GM19468 (cell line): ENCODE measurements around the gene LRSAM1.

Source experiments
- ATAC-seq: cut with Tn5 transposase; IDR thresholded peaks from one replicate; pipeline ENCODE4 v1.9.1; 2021; ENCODE audit warnings: mild to moderate bottlenecking, moderate library complexity, moderate number of reproducible peaks; ENCODE audit not compliant: unreplicated experiment; ENCODE audit errors: extremely low read depth

LRSAM1 gene

DNA sequence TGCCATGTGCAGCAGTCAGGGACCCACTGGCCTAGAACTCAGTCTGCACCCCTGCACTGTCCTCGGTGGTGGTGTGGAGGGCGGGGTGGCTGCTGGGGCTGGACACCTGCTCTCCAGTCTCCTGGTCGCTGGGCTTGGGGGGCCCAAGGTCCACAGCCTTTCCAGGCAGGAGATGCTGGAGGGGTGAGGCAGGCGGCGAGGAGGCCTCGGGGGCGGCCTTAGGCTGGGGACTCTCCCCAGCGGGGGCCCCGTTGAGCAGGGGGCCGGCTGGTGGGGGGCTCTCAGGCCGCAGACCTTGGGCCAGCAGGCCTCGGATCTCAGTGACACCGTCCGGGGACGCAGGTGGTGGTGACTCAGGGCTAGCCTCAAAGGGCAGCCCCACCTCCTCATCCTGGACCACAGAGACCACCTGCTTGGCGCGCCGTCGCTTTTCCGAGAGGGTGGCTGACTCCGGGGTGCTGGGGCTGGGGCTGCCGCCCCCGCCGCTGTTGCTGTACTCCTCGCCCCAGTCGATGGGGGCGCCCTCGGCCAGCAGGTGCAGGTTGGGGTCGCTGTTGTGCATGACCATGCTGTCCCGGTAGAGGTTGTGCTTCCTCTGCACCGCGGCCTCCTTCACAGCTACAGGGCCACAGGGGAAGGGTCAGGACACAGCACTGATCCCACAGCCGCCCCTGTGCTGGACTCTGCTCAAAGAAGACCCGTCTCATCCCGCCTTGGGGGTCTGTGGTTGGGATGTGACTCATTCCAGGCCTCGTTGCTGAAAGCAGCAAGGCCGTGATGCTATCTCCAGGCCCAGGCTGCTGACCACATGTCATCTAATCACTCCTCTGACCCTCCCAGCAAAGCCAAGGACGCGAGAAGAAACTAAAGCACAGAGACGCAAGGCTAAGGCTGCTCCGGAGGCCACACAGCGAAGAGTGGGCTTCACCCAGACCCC lies 55.8 kb downstream of the LRSAM1 start:
- no peak for ATAC-seq

DNA sequence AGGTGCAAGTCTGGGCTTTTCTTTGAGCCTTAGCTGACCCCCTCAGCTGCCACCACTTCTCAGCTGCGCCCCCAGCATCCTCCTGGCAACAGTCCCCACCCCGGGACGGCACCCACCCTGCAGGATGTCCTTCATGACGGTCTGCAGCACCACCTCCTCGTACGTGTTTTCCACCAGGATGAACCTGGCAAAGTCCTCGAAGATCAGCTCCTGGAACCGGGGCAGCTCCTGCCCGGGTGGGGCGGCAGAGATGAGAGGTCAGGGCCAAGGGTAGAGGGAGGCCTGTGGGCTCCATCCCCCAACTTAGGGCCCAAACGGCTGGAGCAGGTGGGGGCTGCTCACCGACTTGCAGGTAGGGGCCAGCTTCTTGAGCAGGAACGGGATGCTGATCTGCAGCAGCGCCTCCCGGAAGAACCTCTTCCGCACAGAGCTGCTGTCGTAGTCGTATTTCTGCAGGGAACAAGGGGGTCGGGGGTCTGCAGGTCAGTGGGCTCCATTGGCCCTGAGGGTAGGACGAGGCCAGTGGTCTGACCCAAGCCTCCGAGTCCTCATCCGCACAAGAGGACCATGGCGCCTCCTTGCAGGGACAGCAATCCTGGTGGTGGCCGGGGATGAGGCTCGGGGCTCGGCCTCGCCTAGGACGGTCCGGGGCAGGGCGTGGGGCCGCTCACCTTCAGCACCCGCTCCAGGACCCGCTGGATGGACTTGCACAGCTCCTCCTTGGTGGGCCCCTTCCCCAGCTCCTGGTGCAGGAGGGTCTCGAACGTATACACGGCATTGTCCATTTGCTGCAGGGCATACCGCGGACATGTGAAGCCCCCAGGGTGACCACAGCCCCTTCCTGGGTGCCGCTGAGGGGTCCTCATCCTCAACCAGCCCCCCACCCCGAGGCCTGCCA lies 56.7 kb downstream of the LRSAM1 start:
- ATAC-seq = no peak

DNA sequence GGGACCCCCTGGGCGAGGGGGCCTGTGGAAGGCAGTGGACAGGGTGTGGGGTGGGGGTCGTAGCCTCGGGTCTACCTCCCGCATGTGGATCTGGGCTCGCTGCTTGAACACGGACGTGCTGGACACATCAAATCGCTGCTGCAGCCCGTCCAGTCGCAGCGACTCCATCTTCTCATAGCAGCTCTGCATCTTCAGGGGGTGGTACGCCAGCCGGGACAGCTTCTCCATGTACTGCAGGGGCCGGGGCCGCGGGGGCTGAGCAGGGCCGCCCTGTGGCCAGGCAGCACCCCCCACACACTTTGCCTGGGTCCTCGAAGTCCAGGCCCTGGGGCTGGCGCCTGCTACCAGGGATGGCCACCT lies 57.6 kb downstream of the LRSAM1 start:
- no peak for ATAC-seq

DNA sequence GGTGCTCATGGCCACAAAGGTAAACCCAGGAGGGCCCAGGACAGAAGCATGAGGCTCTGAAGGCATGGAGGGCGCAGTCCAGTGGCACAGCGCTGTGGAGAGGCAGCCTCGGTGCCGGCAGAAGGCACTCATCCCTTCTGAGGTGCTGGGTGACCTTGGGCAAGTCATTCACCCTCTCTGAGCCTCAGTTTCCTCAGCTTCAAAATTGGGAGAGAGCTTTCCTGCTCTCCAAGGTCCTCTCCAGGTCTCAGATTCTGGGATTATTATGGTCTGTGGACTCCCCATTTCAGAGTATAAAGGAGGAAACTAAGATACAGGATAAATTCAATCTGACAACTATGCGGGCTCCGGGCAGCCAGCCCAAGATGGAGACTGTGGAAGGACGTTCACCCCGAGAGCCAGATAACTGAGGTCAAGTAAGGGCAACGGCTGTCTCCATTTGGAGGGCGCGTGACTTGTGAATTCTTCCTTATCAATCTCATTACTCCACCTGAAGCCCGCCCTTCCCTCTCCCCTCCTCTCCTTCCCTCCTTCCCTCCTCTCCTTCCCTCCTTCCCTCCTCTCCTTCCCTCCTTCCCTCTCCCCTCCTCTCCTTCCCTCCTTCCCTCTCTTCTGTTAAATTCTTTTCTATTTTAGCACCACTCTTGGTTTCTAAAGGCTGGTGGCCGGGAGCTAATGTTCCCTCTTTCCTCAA lies 58.1 kb downstream of the LRSAM1 start:
- no peak for ATAC-seq

DNA sequence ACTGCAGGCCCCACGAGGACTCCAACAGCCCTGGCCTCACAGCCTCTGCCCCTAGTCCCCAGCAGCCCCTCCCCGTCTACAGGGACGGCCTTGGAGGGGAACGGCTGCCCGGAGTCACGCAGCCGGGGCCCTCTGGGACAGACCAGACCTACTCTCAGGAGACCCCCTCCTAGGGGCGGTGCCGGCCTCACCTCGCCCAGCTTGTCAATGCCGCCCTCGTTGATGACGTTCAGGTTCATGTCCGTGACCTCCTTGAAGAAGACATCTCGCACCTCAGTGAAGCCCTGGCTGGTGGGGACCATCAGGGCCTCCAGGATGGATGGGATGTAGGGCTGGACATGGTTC lies 58.6 kb downstream of the LRSAM1 start:
- ATAC-seq = no peak

DNA sequence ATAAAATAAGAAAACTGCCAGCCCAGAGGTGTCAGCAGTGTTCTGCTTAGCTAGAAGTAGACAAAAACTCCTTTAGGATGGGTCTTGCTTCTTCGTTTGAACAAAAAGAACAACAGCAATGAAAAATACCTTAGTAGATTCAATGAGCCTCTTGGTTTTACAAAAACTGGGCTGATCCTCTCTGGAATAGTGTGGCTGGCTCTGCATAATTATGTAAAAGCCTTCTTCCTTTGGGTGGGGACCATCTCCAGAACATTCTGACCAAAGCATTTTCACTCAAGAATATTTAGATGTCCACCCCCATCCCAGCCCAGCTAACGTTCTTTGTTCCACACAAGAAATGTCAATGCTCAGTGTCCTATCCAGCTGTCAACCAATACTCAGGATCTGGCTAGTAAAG lies 63.2 kb downstream of the LRSAM1 start:
- ATAC-seq = no peak

DNA sequence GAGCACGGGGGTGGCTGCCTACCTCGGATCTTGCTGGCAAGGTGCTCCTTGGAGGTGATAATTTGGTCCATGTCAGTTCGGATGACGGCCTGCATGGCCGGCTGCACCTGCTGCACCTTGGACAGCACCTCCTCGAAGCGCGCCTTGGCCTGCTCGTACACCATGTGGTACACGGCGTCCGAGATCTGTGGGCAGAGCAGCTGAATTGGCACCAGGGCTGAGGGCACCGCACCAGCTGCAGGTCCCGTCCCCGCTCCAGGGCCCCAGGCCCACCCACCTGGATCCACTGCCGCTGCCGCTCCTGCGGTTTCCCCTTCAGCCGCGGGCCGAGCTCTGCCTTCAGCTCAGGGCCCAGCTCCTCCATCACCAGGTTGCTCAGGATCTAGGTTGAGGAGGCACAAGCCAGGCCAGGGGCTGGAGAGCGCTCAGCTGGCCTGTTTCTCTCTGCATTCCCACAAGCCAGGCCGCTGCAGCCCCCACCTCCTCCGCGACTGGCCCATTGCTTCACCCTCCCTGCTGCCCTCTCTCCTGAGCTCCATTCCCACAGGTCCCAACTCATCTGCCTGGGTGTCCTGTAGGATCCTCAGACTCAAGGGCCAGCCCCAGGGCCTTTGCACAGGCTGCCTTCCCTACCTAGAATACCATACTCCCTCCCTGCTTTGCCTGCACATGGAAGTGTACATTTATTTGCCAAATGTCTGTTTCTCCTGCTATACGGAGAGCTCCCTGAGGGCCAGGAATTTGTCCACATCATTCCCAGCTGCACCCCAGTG lies 65.7 kb downstream of the LRSAM1 start:
- no peak for ATAC-seq

DNA sequence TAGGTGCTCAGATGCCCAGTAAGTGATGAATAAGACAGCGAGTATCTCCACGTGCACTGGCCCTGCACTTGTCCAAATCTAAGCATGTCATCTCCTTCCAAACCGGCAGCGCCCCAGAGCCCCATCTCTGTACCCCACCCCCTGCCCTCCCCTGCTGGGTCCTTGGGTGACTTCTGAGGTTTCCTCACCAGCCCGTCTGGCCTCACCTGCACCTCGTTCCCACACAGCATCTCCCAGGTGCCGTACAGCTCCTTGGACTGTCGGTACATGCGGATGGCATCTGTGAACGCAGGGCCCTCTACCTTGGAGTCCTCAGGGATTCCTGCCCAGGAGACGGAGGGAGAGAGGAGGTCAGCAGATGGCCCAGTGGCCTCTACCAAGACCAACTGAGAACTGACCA lies 66.3 kb downstream of the LRSAM1 start:
- ATAC-seq = no peak

DNA sequence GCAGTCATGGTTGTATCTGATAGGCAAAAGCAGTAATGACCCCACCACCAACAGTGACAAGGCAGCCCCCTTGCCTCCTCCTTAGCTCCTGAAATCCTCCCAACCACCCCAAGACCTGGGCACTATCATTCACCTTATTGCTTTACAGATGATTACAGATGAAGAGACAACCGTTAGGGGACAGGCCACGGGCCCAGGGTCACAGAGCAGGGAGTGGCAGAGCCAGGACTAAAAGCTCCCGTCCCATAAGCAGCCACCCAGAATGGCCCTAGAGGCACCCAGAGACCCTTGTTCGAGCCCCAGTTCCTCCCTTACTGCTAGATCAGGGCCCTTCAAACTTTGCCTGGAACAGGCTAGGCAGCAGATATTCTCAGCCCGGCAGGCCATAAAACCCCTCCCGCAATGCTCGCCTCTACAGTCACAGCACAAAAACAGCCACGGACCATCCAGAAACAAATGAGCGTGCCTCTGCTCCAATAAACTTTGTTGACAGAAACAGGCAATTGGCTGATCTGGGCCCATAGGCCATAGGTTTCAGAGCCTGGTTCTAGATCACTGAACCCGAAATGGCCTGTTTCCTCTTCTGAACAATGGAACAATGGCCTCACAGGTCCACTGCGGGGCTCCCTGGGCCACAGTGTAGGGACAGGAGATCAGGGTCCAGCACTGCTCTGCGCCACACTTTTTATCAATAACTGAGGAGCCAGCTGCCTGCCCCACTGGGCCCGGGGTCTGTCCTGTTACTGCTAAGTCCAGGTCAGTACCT lies 67.0 kb downstream of the LRSAM1 start:
- no peak for ATAC-seq

DNA sequence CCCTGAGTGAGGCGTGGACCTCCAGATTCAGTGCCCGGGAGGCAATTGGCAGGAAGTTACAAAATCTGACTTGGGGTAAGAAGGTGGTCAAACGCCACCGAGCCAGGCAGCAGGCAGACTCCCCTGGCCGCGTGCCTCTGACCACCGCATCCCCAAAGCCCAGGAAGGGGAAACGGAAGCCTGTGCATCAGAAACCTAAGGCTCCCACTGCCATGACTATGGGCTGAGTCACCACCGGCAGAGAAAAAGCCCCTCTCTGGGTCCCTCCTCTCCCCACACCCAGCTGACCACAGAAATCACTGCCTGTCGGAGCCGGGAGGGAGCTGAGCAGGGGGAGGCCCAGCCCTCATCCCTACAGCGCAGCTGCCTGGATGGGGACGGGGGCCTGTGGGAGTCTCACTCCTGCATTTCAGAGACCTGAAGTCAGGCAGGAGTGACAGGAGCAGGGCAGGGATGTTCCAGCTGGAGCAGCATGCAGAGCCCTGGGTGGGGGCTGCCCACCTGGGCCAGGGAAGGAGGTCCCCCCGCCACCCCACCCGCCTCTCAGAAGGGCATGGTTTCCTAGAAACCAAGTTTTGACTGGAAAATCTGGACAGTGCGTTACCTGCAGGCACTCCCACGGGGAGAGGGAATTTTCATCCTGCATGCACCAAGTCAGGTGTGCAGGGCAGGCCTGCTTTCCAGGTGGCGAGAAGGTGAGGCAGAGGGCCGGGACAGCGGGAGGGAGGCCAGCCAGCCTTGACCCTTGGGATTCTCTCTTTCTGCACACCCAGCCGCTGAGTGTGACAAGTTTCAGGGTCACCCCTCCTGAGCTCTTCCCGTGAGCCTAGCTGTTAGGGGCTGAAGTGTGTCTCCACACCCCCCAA lies 68.2 kb downstream of the LRSAM1 start:
- ATAC-seq = no peak

DNA sequence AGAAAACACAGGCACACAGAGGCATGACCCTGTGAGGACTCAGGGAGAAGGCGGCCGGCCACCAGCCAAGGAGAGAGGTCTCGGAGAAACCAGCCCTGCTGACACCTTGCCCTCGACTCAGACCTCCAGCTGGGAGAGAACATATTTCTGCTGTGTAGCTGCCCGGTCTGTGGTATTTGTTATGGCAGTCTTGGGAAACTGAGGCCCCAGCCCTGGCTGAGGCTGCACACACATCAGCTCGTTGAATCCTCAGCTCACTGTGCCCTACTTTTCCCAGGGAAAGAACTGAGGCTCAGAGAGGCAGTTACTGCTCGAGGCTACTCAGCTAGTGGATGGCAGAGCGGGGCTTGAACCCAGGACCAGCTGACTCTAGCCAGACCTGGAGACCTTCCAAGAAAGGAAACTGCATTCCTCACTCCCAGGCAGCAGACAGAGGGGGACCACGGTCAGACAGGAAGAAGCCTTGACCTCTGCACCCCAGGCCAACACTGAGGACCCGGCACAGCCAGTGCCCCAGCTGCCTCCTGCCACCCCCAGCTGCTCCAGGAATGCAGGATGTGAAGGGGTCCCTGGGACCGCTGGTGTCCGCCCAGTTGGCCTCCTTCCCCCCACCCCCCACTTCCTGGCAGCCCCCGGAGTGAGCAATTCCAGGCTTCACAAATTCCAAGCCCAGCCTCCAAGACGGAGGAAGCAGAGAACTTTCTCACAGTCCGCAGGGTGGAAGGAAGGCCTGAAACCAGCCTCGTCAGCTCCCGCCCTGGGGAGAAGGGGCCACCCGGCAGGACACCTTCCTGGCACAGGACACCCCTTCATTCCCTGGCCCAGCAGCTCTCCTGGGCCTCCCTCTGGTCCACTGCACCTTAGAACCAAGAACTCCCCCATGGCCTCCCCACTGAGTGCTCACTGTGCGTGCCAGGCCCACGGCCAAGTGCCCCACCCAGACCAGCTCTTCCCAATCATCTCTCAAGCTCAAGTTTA lies 69.9 kb downstream of the LRSAM1 start:
- no peak for ATAC-seq

DNA sequence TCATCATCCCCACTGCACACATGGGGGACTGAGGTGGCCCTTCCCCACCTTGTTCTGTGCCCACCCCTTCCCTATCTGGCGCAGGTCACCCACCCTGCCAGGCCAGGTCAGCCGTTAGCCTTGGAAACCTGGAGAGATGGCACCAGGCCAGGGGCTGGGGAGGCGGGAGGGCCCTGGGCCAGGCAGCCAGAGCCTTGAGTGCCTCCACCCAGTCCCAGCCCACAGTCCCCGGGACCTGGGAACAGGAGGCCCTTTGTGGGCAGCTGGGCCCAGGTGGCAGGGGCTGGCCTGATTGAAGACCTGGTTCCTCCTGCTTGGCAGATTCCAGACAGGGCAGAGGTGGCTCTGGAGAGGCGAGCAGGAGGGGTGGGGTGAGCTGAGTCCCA lies 70.6 kb downstream of the LRSAM1 start:
- ATAC-seq = no peak

DNA sequence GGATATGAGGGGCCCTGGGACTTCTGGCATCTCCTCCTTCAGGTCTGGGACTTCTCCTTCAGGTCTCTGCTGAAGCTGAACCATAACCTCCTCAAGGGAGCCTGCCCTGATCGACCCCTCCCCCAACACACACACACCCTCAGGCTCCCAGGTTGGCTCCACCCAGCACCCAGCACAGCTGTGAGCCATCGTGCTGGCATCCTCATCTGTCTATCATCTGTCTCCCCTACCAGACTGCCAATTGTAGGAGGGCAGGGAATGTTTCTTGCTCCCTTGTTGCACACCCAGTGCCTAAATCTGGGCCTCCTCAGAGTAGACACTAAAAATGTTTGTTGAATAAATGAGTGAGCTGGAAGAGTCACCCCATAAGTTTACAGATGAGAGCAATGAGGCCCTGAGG lies 71.4 kb downstream of the LRSAM1 start:
- ATAC-seq = no peak

DNA sequence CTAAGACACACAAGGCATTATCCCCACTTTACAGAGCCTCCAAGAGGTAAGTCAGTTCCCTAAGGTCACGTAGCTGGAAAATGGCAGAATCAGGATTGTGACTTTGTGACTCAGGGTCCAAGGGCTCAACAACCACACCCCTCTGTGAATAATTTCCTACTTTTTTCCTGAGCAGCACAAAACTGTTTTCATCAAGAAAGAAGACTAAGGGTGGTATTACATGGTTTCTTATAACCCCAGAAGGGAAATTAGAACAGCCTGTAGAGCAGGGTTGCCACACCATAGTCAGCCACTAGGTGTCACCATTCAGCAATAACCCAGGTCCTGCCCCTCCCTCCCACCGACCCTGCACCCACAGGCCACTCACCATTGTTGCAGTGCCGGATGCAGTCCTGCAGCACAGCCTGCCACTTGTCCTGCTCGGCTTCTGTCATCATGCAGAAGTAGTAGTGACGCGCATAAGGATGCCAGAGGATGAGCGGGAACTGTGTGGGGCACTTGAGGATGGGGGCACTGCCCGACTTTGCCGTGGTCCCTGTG lies 72.1 kb downstream of the LRSAM1 start:
- no peak for ATAC-seq

DNA sequence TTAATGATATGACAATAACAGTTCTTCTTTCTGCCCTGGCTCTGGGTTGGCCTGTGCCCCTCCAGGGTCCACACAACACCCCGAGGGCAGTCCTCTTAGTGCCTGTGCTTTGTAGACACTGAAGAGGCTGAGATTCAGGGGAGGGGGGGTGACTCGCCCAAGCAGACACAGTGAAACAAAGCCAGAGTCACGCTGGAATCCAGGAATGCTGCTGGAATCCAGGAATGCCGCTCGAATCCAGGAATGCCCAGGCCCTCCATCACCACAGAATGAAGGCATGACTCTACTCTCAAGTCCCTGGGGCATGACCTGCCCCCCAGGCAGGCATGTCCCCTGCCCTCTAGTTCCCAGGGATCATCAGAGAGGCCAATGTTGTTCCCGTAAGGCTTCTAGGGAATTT lies 73.1 kb downstream of the LRSAM1 start:
- no peak for ATAC-seq

DNA sequence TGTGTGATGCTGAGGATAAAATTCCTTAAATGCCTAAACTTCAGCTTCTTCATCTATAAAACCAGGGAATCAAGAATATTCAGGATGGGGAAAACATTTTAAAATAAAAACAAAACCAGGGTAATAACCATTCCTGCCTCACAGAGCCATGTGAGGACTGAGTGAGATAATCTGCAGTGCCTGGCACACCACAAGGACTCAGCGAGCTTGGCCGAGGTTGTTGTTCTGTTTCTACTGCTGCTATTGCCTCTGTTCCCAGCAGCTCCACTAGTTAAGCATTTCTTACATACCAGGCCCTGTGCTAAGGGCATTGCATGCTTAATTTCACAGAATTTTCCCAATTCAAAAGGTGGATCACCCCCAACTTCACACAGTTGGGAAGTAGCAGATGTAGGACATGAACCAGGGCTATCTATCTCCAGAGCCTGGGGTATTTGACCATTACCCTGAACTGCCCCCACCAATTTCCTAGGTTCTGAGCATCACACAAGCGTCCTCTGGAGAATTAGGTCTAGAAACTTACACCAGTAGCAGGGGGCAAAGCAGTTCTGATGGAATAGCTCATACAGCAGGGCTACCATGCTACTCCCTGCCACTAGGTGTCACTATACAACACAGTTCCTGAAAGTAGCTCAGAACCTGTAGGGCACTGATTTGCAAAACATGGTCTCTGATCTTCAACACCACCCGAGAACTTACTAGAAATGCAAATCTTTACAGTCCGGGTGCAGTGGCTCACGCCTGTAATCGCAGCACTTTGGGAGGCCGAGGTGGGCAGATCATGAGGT lies 74.3 kb downstream of the LRSAM1 start:
- no peak for ATAC-seq
